HCT116 (cell line): ENCODE results near the gene S1PR4. TPM values are rescaled to one million over a fixed set of nuclear protein-coding genes. Genes with fewer than 3 reads are reported as not detected.

ENCODE experiments used
- ATAC-seq: fragments of 200-7000 bp; cut with Tn5 transposase; 2 replicates; pipeline ENCODE4 v1.9.1; 2020; ENCODE audit warnings: mild to moderate bottlenecking, moderate library complexity
- BruUV-seq: library from RNA; stranded (reverse); fragments of 400-500 nt; replicated peaks from 2 replicates; lab custom pipeline; 2021; lab: Mats Ljungman, UMichigan
- CTCF ChIA-PET: fragments of 300-600 bp; sonication (Branson Sonifier 250); formaldehyde crosslinking; loops from one replicate; lab custom pipeline; 2021; ENCODE audit warnings: antibody characterized with exemption; lab: Charles Lee
- POLR2A ChIA-PET: fragments of 300-600, 350-600 bp; sonication (Branson Sonifier 250); formaldehyde crosslinking; loops from one replicate; lab custom pipeline; 2021; ENCODE audit warnings: antibody characterized with exemption; lab: Charles Lee
- RAD21 ChIA-PET, 2 experiments: fragments of 300-600 bp; sonication (Branson Sonifier 250); formaldehyde crosslinking; loops; one replicate each; lab custom pipeline; 2023; ENCODE audit warnings: low total read pairs in 2 of 2; ENCODE audit not compliant: uncharacterized antibody in 2 of 2, unreplicated experiment in 2 of 2, low non-redundant PET in 1 of 2; lab: Charles Lee
- DNase-seq: peaks from one replicate; pipeline ENCODE4 v3.0.0-alpha.2; 2010; ENCODE audit warnings: low read depth, low spot score
- H2AFZ ChIP-seq: fragments of 200-600 bp; shearing (Covaris generic), sonication (generic); 2 replicates; pipeline ENCODE4 v1.6.1; 2017; ENCODE audit warnings: low read depth, mixed run types, mixed read lengths, antibody characterized with exemption, low read length; ENCODE audit not compliant: poor library complexity, severe bottlenecking
- H3K27ac ChIP-seq: 2 replicates; pipeline ENCODE4 v1.5.1; 2012; ENCODE audit warnings: low read depth, low read length
- H3K27me3 ChIP-seq: fragments of 200-600 bp; sonication (generic); 2 replicates; pipeline ENCODE4 v1.6.1; 2016; ENCODE audit warnings: mixed run types, low read length, mixed read lengths; ENCODE audit not compliant: insufficient read depth
- H3K36me3 ChIP-seq, 2 experiments: fragments of 200-500 bp in 1 of 2; fragments of 200-600 bp in 1 of 2; sonication (Bioruptor generic) in 1 of 2; sonication (generic) in 1 of 2; 2 replicates each; pipeline versions ENCODE4 v1.5.1 to v1.6.1; 2014 to 2016; ENCODE audit warnings: low read length in 2 of 2, inconsistent platforms in 1 of 2, mixed read lengths in 1 of 2, mixed run types in 1 of 2; ENCODE audit not compliant: insufficient read depth in 2 of 2, control insufficient read depth in 1 of 2
- H3K4me1 ChIP-seq, 2 experiments: fragments of 200-600 bp in 1 of 2; sonication (generic) in 1 of 2; 2 replicates each; pipeline versions ENCODE4 v1.5.1 to v1.6.1; 2012 to 2017; ENCODE audit warnings: low read length in 2 of 2, inconsistent platforms in 1 of 2, mild to moderate bottlenecking in 1 of 2, mixed read lengths in 1 of 2, mixed run types in 1 of 2, moderate library complexity in 1 of 2; ENCODE audit not compliant: insufficient read depth in 2 of 2, control insufficient read depth in 1 of 2
- H3K4me2 ChIP-seq: fragments of 200-600 bp; sonication (generic); 2 replicates; pipeline ENCODE4 v1.6.1; 2017; ENCODE audit warnings: mixed run types, low read length, mixed read lengths
- H3K4me3 ChIP-seq, 2 experiments: fragments of 200-600 bp in 1 of 2; sonication (generic) in 1 of 2; replicated peaks in 1 of 2; 2 replicates each; pipeline ENCODE4 v1.5.1; 2011 to 2016; ENCODE audit warnings: low read length in 2 of 2, control low read depth in 1 of 2, low read depth in 1 of 2, mild to moderate bottlenecking in 1 of 2, mixed read lengths in 1 of 2, mixed run types in 1 of 2
- H3K79me2 ChIP-seq: fragments of 200-600 bp; sonication (generic); 2 replicates; pipeline ENCODE4 v1.6.1; 2017; ENCODE audit warnings: mild to moderate bottlenecking, mixed run types, low read length, moderate library complexity, mixed read lengths; ENCODE audit not compliant: insufficient read depth
- H3K9ac ChIP-seq: fragments of 200-600 bp; sonication (generic); 2 replicates; pipeline ENCODE4 v1.6.1; 2016; ENCODE audit warnings: low read length, mixed read lengths
- H3K9me2 ChIP-seq: fragments of 200-600 bp; sonication (generic), shearing (Covaris generic); 2 replicates; pipeline ENCODE4 v1.6.1; 2017; ENCODE audit warnings: mixed run types, mild to moderate bottlenecking, moderate library complexity; ENCODE audit not compliant: insufficient read depth
- H3K9me3 ChIP-seq, 2 experiments: fragments of 200-500 bp in 1 of 2; fragments of 200-600 bp in 1 of 2; sonication (Bioruptor generic) in 1 of 2; sonication (generic) in 1 of 2; 2 replicates each; pipeline ENCODE4 v1.6.1; 2014 to 2017; ENCODE audit warnings: low read length in 2 of 2, mixed read lengths in 2 of 2, inconsistent platforms in 1 of 2, low read depth in 1 of 2, mild to moderate bottlenecking in 1 of 2, mixed run types in 1 of 2, moderate library complexity in 1 of 2; ENCODE audit not compliant: control insufficient read depth in 1 of 2, insufficient read depth in 1 of 2
- H4K20me1 ChIP-seq: fragments of 200-600 bp; sonication (generic), shearing (Covaris generic); 2 replicates; pipeline ENCODE4 v1.6.1; 2017; ENCODE audit warnings: mixed run types, mild to moderate bottlenecking, moderate library complexity; ENCODE audit not compliant: insufficient read depth
- ATF3 ChIP-seq: IDR thresholded peaks from 2 replicates; pipeline ENCODE4 v1.6.1; 2012
- CBX3 ChIP-seq: IDR thresholded peaks from 2 replicates; pipeline ENCODE4 v1.6.1; 2012; ENCODE audit warnings: low read depth
- CTCF ChIP-seq, 3 experiments: fragments of 200-600 bp in 1 of 3; sonication (generic) in 1 of 3; IDR thresholded peaks in 2 of 3; conservative IDR thresholded peaks in 1 of 3; 2 replicates each; pipeline ENCODE4 v1.5.1; 2012 to 2017; ENCODE audit warnings: low read depth in 2 of 3, low read length in 2 of 3, antibody characterized with exemption in 1 of 3, borderline replicate concordance in 1 of 3, control low read depth in 1 of 3, mild to moderate bottlenecking in 1 of 3, mixed read lengths in 1 of 3, mixed run types in 1 of 3, moderate library complexity in 1 of 3; ENCODE audit not compliant: insufficient read depth in 1 of 3
- EGR1 ChIP-seq: IDR thresholded peaks from 2 replicates; pipeline ENCODE4 v1.6.1; 2012; ENCODE audit warnings: low read depth
- ELF1 ChIP-seq: IDR thresholded peaks from 2 replicates; pipeline ENCODE4 v1.6.1; 2012; ENCODE audit warnings: low read depth, borderline replicate concordance
- EZH2 ChIP-seq: fragments of 200-600 bp; sonication (generic); IDR thresholded peaks from 2 replicates; pipeline ENCODE4 v1.6.1; 2017; ENCODE audit warnings: antibody characterized with exemption, mixed run types
- EZH2phosphoT487 ChIP-seq: fragments of 200-600 bp; IDR thresholded peaks from 2 replicates; pipeline ENCODE4 v1.6.1; 2018; ENCODE audit warnings: antibody characterized with exemption, borderline replicate concordance
- FOSL1 ChIP-seq: IDR thresholded peaks from 2 replicates; pipeline ENCODE4 v1.6.1; 2012; ENCODE audit warnings: low read depth
- JUND ChIP-seq: IDR thresholded peaks from 2 replicates; pipeline ENCODE4 v1.6.1; 2012
- MAX ChIP-seq: IDR thresholded peaks from 2 replicates; pipeline ENCODE4 v1.6.1; 2012
- POLR2AphosphoS5 ChIP-seq: IDR thresholded peaks from 2 replicates; pipeline ENCODE4 v1.6.1; 2011; ENCODE audit warnings: mild to moderate bottlenecking, low read depth, low read length, moderate library complexity
- REST ChIP-seq: IDR thresholded peaks from 2 replicates; pipeline ENCODE4 v1.6.1; 2012; ENCODE audit warnings: low read depth
- SP1 ChIP-seq: IDR thresholded peaks from 2 replicates; pipeline ENCODE4 v1.6.1; 2012; ENCODE audit warnings: low read depth
- TCF7L2 ChIP-seq: IDR thresholded peaks from 2 replicates; pipeline ENCODE4 v1.7.0; 2011; ENCODE audit warnings: borderline replicate concordance, inconsistent platforms; ENCODE audit not compliant: insufficient read depth, insufficient read length; ENCODE audit errors: extremely low read depth
- YY1 ChIP-seq: IDR thresholded peaks from 2 replicates; pipeline ENCODE4 v1.6.1; 2011; ENCODE audit warnings: low read length, low read depth, moderate library complexity, mild to moderate bottlenecking; ENCODE audit not compliant: insufficient replicate concordance; ENCODE audit errors: extremely low read depth
- ZFX ChIP-seq: fragments of 450-650 bp; IDR thresholded peaks from 2 replicates; pipeline ENCODE4 v1.6.1; 2017
- ZNF274 ChIP-seq: fragments of 200-500 bp; sonication (Bioruptor generic); IDR thresholded peaks from 2 replicates; pipeline ENCODE4 v1.6.1; 2014; ENCODE audit warnings: mild to moderate bottlenecking, low read depth, low read length, inconsistent platforms
- intact Hi-C: fragments of 100-400 bp; cut with micrococcal nuclease; formaldehyde crosslinking; loops from 2 replicates; pipeline ENCODE4 v1.10.0; 2022
- total RNA-seq: library from RNA; stranded (reverse); gene quantifications from one replicate; pipeline ENCODE4 v1.2.1, GENCODE V29; 2021; ENCODE audit not compliant: unreplicated experiment

The S1PR4 gene
- total RNA-seq, 1 experiment from 2014 or later = 0.71 TPM

GRCh38 chr19:3225677-3226093 is 47.1 kb downstream of the S1PR4 start (continued):
- TF ChIP-seq JUND (no peak), CBX3 (no peak), REST (no peak), EZH2 (no peak), TCF7L2 (no peak)

GRCh38 chr19:3227054-3227626 is 48.6 kb downstream of the S1PR4 start:
- no peak overlapping the region for H2AFZ ChIP-seq
- BruUV-seq = no TSS peak
- RAD21 ChIA-PET = no interaction called here
- DNase-seq = no peak
- H4K20me1 ChIP-seq = no peaks in the 10 kb centered on the region
- intact Hi-C loops = no loop called here
- no peaks in the 10 kb centered on the region for H3K36me3 ChIP-seq
- H3K9me3 ChIP-seq = no peaks in the 10 kb centered on the region
- H3K79me2 ChIP-seq = no peaks in the 10 kb centered on the region
- ATAC-seq = no peak
- H3K9ac ChIP-seq = no peak overlapping the region
- H3K27ac ChIP-seq = no peak overlapping the region
- H3K4me2 ChIP-seq = no peak overlapping the region
- CTCF ChIA-PET = no interaction called here
- POLR2A ChIA-PET = no interaction called here
- no peaks in the 10 kb centered on the region; a peak in 1 of 4 replicates for H3K4me1 ChIP-seq
- peaks cover 8% of the 10 kb centered on the region for H3K27me3 ChIP-seq
- no peaks in the 10 kb centered on the region for H3K9me2 ChIP-seq
- no peak overlapping the region for H3K4me3 ChIP-seq
- TF ChIP-seq ZNF274 (no peak), JUND (no peak), ZFX (no peak), FOSL1 (no peak), SP1 (no peak), ELF1 (no peak), YY1 (no peak), EZH2phosphoT487 (no peak), EGR1 (no peak), CTCF (IDR thresholded peaks at IDR 0.05 in 2 of 3, conservative IDR thresholded peaks at IDR 0.05 in 1 of 3; ENCODE audit: borderline replicate concordance in 1 of 3, insufficient read depth in 1 of 3, low read depth in 2 of 3, low read length in 2 of 3) (no peak), EZH2 (no peak), ATF3 (no peak), POLR2AphosphoS5 (no peak), MAX (no peak)
